Fibroblast of skin of right biceps (primary cell): ENCODE measurements around the gene RNF121.

ENCODE experiments used
- DNase-seq: peaks from one replicate; pipeline ENCODE4 v3.0.0-alpha.2; 2013

The RNF121 gene

DNA sequence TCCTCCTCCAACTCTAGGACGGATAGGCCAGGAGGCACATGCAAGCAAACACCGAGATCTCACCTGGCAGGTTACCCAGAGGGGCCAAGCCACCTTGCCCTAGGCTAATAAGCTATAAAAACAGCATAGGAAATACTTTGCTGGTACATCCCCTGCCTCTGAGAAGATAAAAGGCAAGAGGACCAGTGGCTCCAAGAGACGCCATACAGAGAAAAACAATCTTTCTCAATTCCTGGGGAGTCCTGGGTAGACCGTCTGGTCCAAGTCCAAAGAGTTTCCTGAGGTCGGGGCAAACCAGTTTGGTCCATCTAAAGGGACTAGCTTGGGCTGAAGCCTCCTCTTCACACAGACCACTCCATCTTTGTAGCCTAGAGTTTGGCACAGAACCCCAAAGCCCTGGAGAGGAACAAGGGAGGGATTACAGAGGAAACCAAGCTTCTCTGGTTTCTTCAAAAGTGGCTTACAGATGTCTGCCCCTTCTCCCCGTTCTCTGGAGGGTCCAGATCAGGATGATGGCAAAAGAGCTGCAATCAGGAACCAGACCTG lies 111.1 kb downstream of the RNF121 start:
- no peak for DNase-seq

- DNase-seq, result peak; percentile 96
These were observed 111.9 kb downstream of the RNF121 start for GRCh38 chr11:72040491-72041363.

DNA sequence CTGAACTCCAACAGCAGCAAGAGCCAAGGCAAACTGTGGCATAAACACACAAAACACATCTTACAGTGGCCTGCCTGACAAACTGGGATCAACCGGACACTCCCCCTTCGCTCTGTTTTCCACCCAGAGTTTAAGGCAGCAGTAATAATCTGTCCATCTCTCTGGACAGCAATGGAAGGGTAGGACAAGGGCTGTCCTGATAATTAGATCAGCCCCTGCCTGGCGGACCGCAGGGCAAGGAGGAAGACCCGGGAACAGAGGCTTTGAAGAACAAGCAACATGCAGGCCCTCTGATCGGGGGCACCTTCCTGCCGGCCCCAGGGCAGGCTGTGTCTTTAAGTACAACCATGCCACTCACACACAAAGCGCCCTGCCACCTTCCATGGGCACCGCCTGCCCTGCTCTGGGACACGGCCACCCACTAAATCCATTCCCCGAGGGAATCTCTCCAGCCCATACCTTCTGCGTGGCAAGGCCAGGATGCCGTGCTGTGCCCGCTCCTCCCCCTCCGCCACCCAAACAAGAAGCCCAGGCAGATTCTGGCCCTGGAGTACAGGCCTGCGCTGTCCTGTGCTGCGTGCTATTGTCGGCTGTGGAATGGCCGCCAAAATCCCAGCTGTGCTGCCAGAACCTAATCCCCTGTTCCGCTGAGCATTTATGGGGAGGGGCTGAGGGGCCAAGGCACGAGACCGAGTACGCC lies 112.7 kb downstream of the RNF121 start:
- DNase-seq, result peak; percentile 75

DNA sequence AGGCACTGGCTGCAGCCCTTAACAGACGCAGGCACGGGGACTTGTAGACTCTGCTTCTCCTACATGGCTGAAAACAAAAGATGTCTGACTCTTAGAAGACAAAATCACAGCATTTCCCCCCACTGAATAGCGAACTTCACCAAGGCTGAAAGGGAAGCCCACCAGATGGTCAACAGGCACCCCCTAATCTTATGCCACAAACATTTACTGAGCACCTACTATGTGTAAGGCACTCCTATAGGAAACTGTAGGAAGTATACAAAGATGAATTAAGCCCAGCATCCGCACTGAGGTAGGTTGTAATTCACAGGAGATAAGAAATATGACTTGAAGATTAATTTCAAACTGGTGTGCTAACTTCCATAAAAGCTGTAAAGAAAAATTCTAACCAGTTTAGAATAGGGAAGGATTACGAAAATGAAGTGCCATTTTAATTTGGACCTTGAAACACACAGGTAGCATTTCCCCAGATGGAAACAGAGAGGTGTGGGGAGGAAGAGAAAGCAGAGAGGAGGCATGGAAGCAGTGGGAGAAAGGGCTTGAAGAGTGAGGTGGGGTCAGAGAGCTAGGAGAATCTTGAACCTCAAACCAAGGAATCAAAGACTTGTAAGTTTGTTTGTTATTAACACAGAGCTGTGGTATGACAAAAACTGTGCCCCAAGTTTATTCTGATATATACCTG lies 113.4 kb downstream of the RNF121 start:
- no peak for DNase-seq

- no peak for DNase-seq
These were observed 117.0 kb downstream of the RNF121 start for GRCh38 chr11:72045849-72046248.
